ENCODE results near the gene EFL1.
"Not testable (repeated sequence)": the region's sequence is repeated elsewhere in the genome, so short reads cannot be mapped to it uniquely, and the experiment has no call there.

Gene EFL1

GRCh38 chr15:82195818-82196217 lies 66.7 kb downstream of the EFL1 start:
- not testable (repeated sequence) for DNase-seq

GRCh38 chr15:82194488-82194887 lies 68.0 kb downstream of the EFL1 start:
- not testable (repeated sequence) for DNase-seq

DNA sequence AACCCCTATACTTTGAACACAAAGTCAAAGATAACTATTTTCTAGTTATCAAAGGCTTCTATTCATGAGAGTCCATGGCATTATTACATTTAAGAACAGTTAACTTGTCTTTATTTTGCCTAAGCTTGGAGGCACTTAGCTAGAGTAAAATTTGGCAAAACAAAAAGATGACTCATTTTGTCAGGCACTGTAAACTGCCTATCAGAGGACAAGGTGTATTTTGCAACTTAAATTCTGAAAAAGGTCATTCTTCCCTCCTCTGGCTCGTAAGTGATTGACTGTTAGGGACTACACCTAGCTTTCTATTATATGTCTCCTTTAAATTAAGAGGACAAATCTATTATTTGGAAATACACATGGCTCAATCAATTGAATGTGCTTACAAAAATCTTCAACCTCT lies 69.1 kb downstream of the EFL1 start:
- not testable (repeated sequence) for DNase-seq

GRCh38 chr15:82192394-82192793 lies 70.1 kb downstream of the EFL1 start:
- not testable (repeated sequence) for DNase-seq

GRCh38 chr15:82186719-82187406 lies 75.7 kb downstream of the EFL1 start:
- DNase-seq: no peak

DNA sequence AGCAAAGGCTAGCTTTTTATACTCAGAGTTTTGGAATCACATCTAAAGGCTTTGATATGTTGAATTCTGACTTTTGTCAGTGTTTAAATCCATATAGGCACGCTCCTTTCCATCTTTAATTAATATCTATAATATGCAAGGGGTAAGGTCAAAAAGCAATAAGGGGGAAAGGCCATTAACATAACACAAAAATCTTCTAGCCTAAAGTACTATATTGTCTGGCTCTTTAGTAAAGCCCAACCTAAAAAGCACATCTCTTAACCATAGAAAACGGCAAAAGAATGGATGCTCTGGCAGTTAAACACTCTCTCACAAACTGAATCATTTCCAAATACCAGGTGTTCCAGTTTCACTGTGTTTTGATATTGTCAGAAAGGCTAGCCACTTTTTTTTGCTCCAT lies 76.4 kb downstream of the EFL1 start:
- no peak for DNase-seq

DNA sequence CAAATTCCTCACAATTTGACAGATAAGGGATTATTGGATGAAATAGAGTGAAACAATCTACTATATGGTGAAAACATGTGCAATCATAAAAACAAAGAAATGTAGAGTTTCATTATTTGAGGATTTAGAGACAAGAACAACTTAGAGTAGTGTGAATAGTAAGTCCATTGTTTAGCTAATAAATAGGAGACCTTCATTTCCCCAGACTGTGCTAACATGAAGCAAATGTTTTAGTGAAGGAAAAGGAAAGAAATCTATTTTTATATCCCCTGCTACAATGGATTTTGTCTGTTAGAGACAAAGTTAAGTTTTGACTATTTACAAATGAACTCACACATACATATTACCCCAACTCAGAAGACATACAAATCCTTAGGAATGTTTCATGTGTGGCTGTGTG lies 77.8 kb downstream of the EFL1 start:
- no peak for DNase-seq

DNA sequence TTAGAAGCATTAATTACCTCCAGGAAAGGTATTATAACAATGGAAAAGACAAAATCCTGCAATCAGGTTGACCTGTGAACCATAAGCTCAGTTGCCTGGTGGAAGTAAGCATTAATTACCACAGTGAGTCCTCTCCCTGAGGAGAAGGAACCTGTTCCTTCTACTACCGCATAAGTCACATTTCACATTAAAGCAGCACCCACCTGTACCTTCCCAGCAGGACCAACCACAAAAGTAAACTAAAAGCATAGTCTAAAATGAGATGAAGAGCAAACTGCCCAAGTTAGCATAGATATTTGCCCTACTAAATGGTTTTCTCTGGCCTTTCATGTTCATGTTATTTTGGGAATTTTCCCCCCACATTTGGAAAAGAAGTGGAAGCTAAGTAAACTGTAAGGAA lies 78.2 kb downstream of the EFL1 start:
- no peak for DNase-seq

GRCh38 chr15:82183121-82184031 lies 79.2 kb downstream of the EFL1 start:
- DNase-seq: no peak

- DNase-seq: no peak
Observed at GRCh38 chr15:82181371-82181770, 81.2 kb downstream of the EFL1 start.

- DNase-seq: no peak
Observed at GRCh38 chr15:82178061-82178460, 84.5 kb downstream of the EFL1 start.

- DNase-seq: no peak
Observed at GRCh38 chr15:82177291-82178010, 85.1 kb downstream of the EFL1 start.

- DNase-seq: no peak
Observed at GRCh38 chr15:82176542-82176941, 86.0 kb downstream of the EFL1 start.

DNA sequence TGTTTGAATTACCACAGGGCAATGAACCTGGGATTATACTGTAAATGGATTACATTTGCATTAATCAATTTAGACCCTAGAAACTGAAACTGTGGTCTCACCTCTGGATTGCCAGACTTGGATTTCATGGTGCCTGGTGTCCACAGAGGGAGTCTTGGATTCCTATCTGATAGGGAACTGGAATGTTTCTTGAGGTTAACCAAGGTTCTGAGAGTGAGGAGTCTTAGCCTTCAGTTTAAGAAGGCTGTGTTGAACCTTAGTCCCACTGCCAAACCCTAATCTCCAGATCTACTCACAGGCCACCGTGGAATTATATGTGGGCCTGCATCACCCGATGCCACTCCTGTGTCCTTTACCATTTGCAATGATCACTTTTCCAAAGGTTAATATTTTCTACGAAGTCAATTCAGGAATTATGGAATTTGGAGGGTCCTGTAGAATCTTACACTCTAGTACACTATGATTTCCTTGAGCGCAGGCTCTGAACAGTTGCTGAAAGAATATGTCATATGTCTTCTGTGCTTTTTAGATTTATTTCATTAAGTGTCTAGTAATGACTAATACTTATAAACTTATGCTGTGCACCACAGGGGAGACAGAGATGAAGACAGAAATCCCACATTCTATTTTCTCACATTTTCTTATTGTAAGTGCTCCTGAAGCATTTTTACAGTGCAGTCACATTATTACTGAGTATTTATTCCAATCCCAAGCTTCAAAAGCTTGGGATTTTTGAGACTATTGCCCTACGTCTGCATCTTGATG lies 87.9 kb downstream of the EFL1 start:
- DNase-seq: no peak

DNA sequence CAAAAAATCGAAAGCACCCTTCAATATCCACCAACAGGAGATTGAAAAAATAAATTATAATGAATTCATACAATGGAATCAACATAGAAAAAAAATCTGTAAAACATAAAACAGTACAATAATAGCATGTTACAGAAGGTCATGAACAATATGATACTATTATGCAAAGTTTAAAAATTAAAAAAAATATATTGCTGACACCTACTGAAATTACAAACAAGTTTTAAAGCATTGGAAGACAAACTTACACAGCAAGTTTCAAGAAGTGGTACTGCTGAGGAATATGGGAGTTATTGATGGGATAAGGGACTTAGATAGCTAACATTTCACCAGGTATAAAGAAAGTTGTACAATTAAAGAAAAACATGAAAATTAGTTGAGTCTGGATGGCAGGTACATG lies 89.4 kb downstream of the EFL1 start:
- DNase-seq: no peak

GRCh38 chr15:82172506-82172905 lies 90.0 kb downstream of the EFL1 start:
- no peak for DNase-seq

- DNase-seq: no peak
Observed at GRCh38 chr15:82168757-82169156, 93.8 kb downstream of the EFL1 start.

DNA sequence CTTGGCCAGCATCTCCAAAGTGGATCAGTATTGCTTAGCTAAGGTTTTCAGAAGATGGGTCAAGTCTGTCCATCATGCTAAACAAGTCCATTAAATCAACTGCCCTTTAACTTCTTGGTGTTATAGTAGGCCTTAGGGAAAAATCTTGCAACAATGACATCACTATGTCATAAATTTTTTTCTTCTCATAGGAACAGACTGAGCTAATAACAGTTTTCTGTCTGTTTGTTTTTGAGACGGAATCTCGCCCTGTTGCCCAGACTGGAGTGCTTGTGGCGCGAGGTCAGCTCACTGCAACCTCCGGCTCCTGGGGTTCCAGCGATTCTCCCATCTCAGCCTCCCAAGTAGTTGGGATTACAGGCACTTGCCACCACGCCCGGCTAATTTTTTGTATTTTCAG lies 94.2 kb downstream of the EFL1 start:
- no peak for DNase-seq

GRCh38 chr15:82165948-82166376 lies 96.6 kb downstream of the EFL1 start:
- DNase-seq: no peak

DNA sequence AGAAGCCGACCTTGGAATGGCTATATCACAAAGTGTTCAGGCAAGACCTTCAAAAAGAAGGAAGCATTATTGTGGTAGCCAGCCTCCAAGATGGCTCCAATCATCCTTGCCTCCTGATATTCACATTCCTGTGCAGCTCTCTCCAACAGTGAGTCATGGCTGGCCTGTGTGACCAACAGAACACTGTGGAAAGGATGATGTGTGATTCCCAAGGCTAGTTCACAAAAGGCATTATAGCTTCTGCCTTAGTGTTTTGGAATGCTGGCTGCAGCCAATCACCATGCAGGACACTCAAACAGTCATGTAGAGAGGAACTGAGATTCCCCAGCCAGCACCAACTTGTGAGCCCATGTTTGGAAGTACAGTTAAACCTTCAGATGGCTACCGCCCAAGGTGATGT lies 102.6 kb downstream of the EFL1 start:
- DNase-seq: no peak

GRCh38 chr15:82158811-82159210 lies 103.7 kb downstream of the EFL1 start:
- no peak for DNase-seq

DNA sequence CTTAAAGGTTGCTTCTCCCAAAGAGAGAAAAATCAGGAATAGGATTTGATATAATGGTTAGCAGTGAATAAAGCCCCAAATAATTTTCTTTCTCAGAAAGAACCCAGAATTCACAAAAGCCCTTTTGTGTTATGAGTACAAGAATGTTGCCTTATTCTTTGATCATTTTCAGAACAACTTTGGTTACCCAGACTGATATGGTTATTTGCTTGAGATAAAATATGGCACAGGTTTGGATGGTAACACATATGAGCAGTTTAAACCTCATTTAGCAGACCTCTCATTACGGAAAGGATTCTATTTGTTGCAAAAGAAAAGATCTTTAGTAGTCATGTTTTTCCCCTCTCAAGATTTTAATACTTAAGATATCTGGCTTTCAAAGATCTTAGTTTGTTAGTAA lies 111.9 kb downstream of the EFL1 start:
- DNase-seq: no peak

GRCh38 chr15:82146990-82147461 lies 115.5 kb downstream of the EFL1 start:
- no peak for DNase-seq

Data from activated gamma-delta T cell treated with Interleukin-2 at 50 U/mL for 16 hours (primary cell).